Measurements from ENCODE around the gene LHX3. TPM values are rescaled to one million over a fixed set of nuclear protein-coding genes. Genes with fewer than 3 reads are reported as not detected.

The LHX3 gene
- not detected for total RNA-seq

- H3K9me3 ChIP-seq: no peaks in the 10 kb centered on the region
- no peak within 1 kb of the TSS for H3K4me3 ChIP-seq
- no peaks in the 10 kb centered on the region for H3K36me3 ChIP-seq
- TF ChIP-seq, protein P1, sequence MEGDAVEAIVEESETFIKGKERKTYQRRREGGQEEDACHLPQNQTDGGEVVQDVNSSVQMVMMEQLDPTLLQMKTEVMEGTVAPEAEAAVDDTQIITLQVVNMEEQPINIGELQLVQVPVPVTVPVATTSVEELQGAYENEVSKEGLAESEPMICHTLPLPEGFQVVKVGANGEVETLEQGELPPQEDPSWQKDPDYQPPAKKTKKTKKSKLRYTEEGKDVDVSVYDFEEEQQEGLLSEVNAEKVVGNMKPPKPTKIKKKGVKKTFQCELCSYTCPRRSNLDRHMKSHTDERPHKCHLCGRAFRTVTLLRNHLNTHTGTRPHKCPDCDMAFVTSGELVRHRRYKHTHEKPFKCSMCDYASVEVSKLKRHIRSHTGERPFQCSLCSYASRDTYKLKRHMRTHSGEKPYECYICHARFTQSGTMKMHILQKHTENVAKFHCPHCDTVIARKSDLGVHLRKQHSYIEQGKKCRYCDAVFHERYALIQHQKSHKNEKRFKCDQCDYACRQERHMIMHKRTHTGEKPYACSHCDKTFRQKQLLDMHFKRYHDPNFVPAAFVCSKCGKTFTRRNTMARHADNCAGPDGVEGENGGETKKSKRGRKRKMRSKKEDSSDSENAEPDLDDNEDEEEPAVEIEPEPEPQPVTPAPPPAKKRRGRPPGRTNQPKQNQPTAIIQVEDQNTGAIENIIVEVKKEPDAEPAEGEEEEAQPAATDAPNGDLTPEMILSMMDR (IDR thresholded peaks at IDR 0.05): no peak
- no peaks in the 10 kb centered on the region for H3K4me1 ChIP-seq (ENCODE audit: control insufficient read depth in 1 of 2, low read depth in 2 of 2)
- ATAC-seq (ENCODE audit: insufficient number of reproducible peaks, low FRiP score, low read depth) (no peak), DNase-seq (ENCODE audit: low spot score) (no peak)
- H3K27me3 ChIP-seq (replicated peaks; ENCODE audit: insufficient read depth): peaks cover 20% of the 10 kb centered on the region
- H3K27ac ChIP-seq: no peak within 1 kb of the TSS
Measured at GRCh38 chr9:136204838-136205706, at the start of gene LHX3. Gene LHX3 (minus strand): TSS chr9:136205128. CDS start chr9:136205012, 116 bp downstream.

DNA sequence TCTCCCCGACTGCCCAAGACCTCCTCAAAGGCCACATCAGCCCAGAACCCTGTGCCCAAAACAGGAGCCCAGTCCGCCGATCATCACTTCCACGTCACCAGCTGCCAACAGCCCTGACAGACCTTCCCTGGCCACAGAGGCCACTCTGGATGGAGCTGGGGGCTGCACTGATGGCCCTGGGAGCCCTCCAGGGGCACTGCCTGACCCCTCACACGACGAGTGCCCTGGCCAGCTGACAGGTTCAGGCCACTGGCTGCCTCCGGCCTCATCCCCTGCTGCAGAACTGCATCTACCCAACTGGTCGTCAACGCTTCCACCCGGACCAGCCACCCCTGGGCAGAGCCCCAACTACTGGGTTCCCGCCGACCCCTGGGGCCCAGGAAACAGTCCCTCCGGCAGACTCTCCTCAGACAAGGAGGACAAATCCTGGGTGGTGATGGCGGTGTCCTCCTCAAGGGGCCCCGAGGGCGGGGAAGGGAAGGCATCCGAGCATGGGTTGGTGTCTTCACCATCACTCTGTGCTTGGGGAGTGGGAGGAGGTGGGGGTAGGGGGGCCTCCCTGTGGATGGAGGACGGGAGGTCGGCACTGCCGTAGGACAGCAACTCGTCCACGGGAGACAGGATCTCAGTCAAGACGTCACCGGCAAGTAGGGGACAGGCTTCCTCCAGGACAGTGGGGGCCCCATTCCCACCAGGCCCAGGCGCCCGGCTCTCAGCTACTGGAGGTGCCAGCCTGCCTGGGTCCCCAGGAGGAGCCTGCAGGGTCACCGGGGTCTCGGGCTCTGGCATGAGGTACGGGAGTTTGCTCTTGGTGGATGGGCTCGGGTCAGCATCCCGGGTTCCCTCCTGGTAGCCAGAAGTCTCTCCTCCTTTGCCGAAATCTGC is 48.6 kb upstream of the LHX3 start:
- Histone ChIP-seq H3K4me3 (no peak overlapping the region), H3K27ac (no peak overlapping the region), H3K27me3 (replicated peaks; ENCODE audit: insufficient read depth) (no peaks in the 10 kb centered on the region), H3K4me1 (ENCODE audit: control insufficient read depth in 1 of 2, low read depth in 2 of 2) (no peaks in the 10 kb centered on the region), H3K36me3 (no peaks in the 10 kb centered on the region), H3K9me3 (no peaks in the 10 kb centered on the region)
- ATAC-seq (ENCODE audit: insufficient number of reproducible peaks, low FRiP score, low read depth): no peak
- DNase-seq (ENCODE audit: low spot score): no peak
- TF ChIP-seq, protein P1 (IDR thresholded peaks at IDR 0.05): no peak

DNA sequence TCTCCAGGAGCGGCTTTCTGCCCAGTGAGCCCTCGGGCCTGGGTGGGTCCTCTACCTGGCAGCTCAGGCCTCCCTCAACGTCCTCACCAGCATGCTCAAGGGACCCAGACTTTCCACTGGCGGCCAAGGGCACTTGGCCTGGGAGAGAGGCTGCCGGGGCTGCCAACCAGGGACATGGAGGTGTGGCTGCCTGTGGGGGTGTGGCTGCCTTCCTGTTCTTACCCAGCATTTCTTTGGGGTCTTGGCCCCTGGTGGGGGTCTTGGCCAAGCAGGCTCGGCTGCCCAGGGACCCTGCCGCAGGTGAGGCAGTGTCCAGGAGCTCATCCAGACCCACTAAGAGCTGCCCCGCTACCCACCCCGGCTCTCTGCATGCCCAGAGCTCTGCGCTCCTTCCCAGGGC is 47.9 kb upstream of the LHX3 start:
- TF ChIP-seq, protein P1 (IDR thresholded peaks at IDR 0.05): no peak
- Histone ChIP-seq H3K4me3 (no peak overlapping the region), H3K27me3 (replicated peaks; ENCODE audit: insufficient read depth) (no peaks in the 10 kb centered on the region), H3K4me1 (ENCODE audit: control insufficient read depth in 1 of 2, low read depth in 2 of 2) (no peaks in the 10 kb centered on the region), H3K36me3 (no peaks in the 10 kb centered on the region), H3K9me3 (no peaks in the 10 kb centered on the region), H3K27ac (no peak overlapping the region)
- no peak for ATAC-seq (ENCODE audit: insufficient number of reproducible peaks, low FRiP score, low read depth)
- no peak for DNase-seq (ENCODE audit: low spot score)

- Histone ChIP-seq H3K27me3 (replicated peaks; ENCODE audit: insufficient read depth) (no peaks in the 10 kb centered on the region), H3K36me3 (no peaks in the 10 kb centered on the region), H3K4me3 (no peak overlapping the region), H3K9me3 (no peaks in the 10 kb centered on the region), H3K4me1 (ENCODE audit: control insufficient read depth in 1 of 2, low read depth in 2 of 2) (no peaks in the 10 kb centered on the region), H3K27ac (no peak overlapping the region)
- ATAC-seq (ENCODE audit: insufficient number of reproducible peaks, low FRiP score, low read depth): no peak
- TF ChIP-seq, protein P1 (IDR thresholded peaks at IDR 0.05): no peak
- no peak for DNase-seq (ENCODE audit: low spot score)
Measured at GRCh38 chr9:136252281-136252680, 47.4 kb upstream of the LHX3 start.
